Common myeloid progenitor, CD34-positive (primary cell): ENCODE data around the gene HEBP2.

Experiments
- CTCF ChIA-PET: fragments of 350-600 bp; sonication (Branson Sonifier 250); formaldehyde crosslinking; loops from one replicate; lab custom pipeline; 2021; ENCODE audit warnings: antibody characterized with exemption; lab: Charles Lee
- POLR2A ChIA-PET: fragments of 350-600 bp; sonication (Branson Sonifier 250); formaldehyde crosslinking; loops from one replicate; lab custom pipeline; 2021; ENCODE audit warnings: antibody characterized with exemption; lab: Charles Lee
- DNase-seq, 3 donors: peaks; one replicate each; pipeline versions ENCODE4 v3.0.0 to v3.0.0-alpha.2; 2013
- H3K27ac ChIP-seq, 2 experiments: 1 replicate in 1 of 2; 2 replicates in 1 of 2; pipeline ENCODE4 v1.7.0; 2013; ENCODE audit warnings: inconsistent platforms in 2 of 2, low read length in 2 of 2, mild to moderate bottlenecking in 2 of 2, low read depth in 1 of 2, moderate library complexity in 1 of 2; ENCODE audit not compliant: severe bottlenecking in 2 of 2, insufficient read depth in 1 of 2, poor library complexity in 1 of 2
- H3K27me3 ChIP-seq, 5 experiments: replicated peaks in 2 of 5; 1 replicate in 3 of 5; 2 replicates in 2 of 5; pipeline versions ENCODE4 v1.6.1 to v1.7.0; 2013; ENCODE audit warnings: low read length in 4 of 5, mild to moderate bottlenecking in 2 of 5, moderate library complexity in 2 of 5, inconsistent platforms in 1 of 5; ENCODE audit not compliant: insufficient read depth in 5 of 5, control insufficient read depth in 4 of 5
- H3K36me3 ChIP-seq, 4 experiments: 1 replicate in 2 of 4; 2 replicates in 2 of 4; pipeline versions ENCODE4 v1.6.1 to v1.7.0; 2013; ENCODE audit warnings: low read length in 3 of 4, control low read depth in 1 of 4, mild to moderate bottlenecking in 1 of 4; ENCODE audit not compliant: control insufficient read depth in 4 of 4, insufficient read depth in 4 of 4
- H3K4me1 ChIP-seq, 4 experiments: 1 replicate in 3 of 4; 2 replicates in 1 of 4; pipeline versions ENCODE4 v1.6.1 to v1.7.1; 2013; ENCODE audit warnings: low read length in 3 of 4, mild to moderate bottlenecking in 3 of 4, control low read depth in 1 of 4, inconsistent platforms in 1 of 4, moderate library complexity in 1 of 4; ENCODE audit not compliant: control insufficient read depth in 4 of 4, insufficient read depth in 4 of 4; ENCODE audit errors: control extremely low read depth in 1 of 4
- H3K4me3 ChIP-seq, 7 experiments: 1 replicate in 4 of 7; 2 replicates in 3 of 7; pipeline versions ENCODE4 v1.5.1 to v1.7.0; 2013; ENCODE audit warnings: mild to moderate bottlenecking in 7 of 7, low read length in 6 of 7, moderate library complexity in 6 of 7, inconsistent platforms in 2 of 7, low read depth in 2 of 7, control low read depth in 1 of 7; ENCODE audit not compliant: insufficient read depth in 4 of 7, control insufficient read depth in 1 of 7; ENCODE audit errors: extremely low read depth in 1 of 7
- H3K9me3 ChIP-seq, 5 experiments: 1 replicate in 4 of 5; 2 replicates in 1 of 5; pipeline versions ENCODE4 v1.6.1 to v1.7.1; 2013; ENCODE audit warnings: low read length in 4 of 5, mild to moderate bottlenecking in 2 of 5, inconsistent platforms in 1 of 5, low read depth in 1 of 5, moderate library complexity in 1 of 5; ENCODE audit not compliant: control insufficient read depth in 4 of 5, insufficient read depth in 2 of 5; ENCODE audit errors: control extremely low read depth in 1 of 5
- WGBS: methylation state at CpG from one replicate; pipeline ENCODE4 v1.1.5; 2013; ENCODE audit not compliant: insufficient coverage; 5-methylcytosine and 5-hydroxymethylcytosine counted together

The HEBP2 gene

DNA sequence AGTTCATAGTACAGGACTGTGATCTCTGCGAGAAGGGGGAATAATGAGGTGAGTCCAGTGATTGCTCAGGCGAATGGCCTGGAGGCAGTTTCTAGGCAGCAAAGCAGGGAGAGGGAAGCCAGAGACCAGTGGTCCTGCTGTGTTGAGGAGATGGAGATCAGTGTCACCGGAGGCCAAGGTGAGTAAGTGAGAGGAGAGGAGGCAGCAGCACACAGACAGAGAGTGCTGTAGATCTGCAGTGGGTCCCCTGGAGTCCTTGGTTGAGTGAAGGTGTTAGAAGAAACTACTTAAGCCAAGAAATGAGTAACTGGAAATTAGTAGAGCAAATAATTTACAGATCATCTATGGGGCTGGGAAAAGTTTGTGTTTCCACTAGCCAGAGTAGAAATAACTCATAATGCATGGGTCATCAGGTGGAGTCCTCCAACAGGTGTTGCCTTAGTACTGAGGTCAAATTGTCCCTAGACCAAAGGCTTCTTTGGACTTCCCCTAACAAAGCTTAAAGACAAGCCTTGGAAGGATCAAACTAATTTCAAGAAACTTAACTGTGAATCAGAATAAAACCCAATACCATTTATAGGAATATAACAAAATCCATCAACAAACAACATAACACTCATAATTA lies 13.6 kb downstream of the HEBP2 start:
- peaks cover 0 to 11% (median 2%) of the 10 kb centered on the region in 5 experiments for H3K9me3 ChIP-seq
- H3K36me3 ChIP-seq, result peaks cover 12 to 56% (median 35%) of the 10 kb centered on the region in 4 experiments
- ChIA-PET CTCF (interaction anchor here (5.3 kb wide), 1 partner anchor 13 kb away, joined by 26 read pairs; the partner anchor contains the start of gene HEBP2), POLR2A (no interaction called here)
- no peak overlapping the region for H3K4me3 ChIP-seq
- H3K4me1 ChIP-seq, result peaks cover 0 to 2% (median under 1%) of the 10 kb centered on the region in 4 experiments
- no peak overlapping the region for H3K27ac ChIP-seq
- no peak for DNase-seq
- 97% methylated on average over 3 of the region's 3 CpGs for WGBS
- no peaks in the 10 kb centered on the region for H3K27me3 ChIP-seq

DNA sequence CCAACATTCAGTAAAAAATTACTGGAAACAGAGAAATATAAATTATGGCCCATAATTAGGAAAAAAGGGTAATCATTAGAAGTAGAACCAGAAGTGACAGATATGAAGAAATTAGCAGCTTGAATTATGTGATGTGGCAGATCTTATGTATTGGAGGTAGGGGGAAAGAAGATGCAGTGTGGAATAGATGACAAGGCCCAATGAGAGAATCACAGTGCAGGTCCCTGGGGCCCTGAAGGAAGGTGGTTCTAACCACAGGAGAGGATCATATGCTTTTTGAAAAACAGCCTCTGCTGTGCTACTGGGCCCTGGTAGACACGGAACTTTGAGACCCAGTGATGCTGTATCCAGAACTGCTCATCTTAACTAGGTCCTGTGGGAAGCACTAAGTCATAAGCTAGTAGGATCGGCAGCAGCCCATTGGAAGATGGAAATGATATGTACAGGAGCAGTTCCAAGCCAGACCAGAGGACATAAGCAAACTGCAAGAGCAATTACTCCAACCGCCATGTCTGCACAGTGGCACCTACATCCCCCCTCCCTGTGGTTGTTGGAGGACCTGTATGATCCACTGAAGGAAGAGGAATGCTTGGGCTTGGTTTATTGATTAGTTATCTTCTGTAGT lies 14.2 kb downstream of the HEBP2 start:
- H3K36me3 ChIP-seq, result peaks cover 12 to 50% (median 30%) of the 10 kb centered on the region in 4 experiments
- peaks cover 2 to 8% (median 3%) of the 10 kb centered on the region in 4 experiments for H3K4me1 ChIP-seq
- no peak for DNase-seq
- WGBS, result 100% methylated on average over 2 of the region's 3 CpGs
- H3K27me3 ChIP-seq, result no peaks in the 10 kb centered on the region
- CTCF ChIA-PET, result interaction anchor here (5.3 kb wide), 1 partner anchor 14 kb away, joined by 26 read pairs; the partner anchor contains the start of gene HEBP2
- H3K9me3 ChIP-seq, result peaks cover 0 to 11% (median 2%) of the 10 kb centered on the region in 5 experiments
- POLR2A ChIA-PET, result no interaction called here
- H3K4me3 ChIP-seq, result no peak overlapping the region
- no peak overlapping the region for H3K27ac ChIP-seq

- Histone ChIP-seq H3K9me3 (peaks cover 0 to 11% (median 2%) of the 10 kb centered on the region in 5 experiments), H3K27ac (no peak overlapping the region), H3K4me1 (peaks cover 2 to 11% (median 5%) of the 10 kb centered on the region in 4 experiments), H3K4me3 (no peak overlapping the region), H3K27me3 (no peaks in the 10 kb centered on the region), H3K36me3 (peaks cover 2 to 35% (median 23%) of the 10 kb centered on the region in 4 experiments)
- 100% methylated on average over 3 of the region's 3 CpGs for WGBS
- ChIA-PET CTCF (interaction anchor here (0.6 to 1.3 kb wide), 2 partner anchors 17 to 56 kb away, joined by 3 to 4 read pairs; no protein-coding TSS in a partner anchor), POLR2A (interaction anchor here (0.6 kb wide), 1 partner anchor 27 kb away, joined by 3 read pairs; no protein-coding TSS in a partner anchor)
- DNase-seq, result no peak
These were observed 15.7 kb downstream of the HEBP2 start for GRCh38 chr6:138419766-138420165.

DNA sequence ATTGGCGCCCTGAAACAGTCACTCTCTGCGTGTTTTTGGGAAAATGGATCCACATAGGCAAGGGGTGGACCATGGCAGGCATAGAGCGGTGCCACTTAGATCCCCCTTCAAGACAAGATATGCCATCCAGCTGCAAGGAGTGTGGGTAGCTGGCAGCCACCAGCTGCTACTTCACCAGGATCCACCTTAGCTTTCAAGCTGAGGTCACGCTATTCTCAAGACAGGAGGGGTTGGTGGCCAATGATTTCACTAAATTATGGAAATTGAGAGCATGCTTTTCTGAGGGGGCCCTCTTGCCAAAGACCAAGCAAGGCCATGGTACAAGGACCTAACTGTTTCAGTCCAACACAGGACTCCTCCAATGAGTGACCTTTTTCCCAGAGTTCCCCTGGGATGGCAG lies 16.3 kb downstream of the HEBP2 start:
- POLR2A ChIA-PET, result interaction anchor here (0.6 kb wide), 1 partner anchor 27 kb away, joined by 3 read pairs; no protein-coding TSS in a partner anchor
- WGBS, result 94% methylated on average over 4 of the region's 4 CpGs
- CTCF ChIA-PET, result interaction anchor here (0.6 to 1.3 kb wide), 2 partner anchors 18 to 56 kb away, joined by 3 to 4 read pairs; no protein-coding TSS in a partner anchor
- peaks cover 2 to 31% (median 23%) of the 10 kb centered on the region in 4 experiments for H3K36me3 ChIP-seq
- no peak overlapping the region for H3K27ac ChIP-seq
- H3K9me3 ChIP-seq, result peaks cover 0 to 11% (median 2%) of the 10 kb centered on the region in 5 experiments
- H3K4me1 ChIP-seq, result peaks cover 2 to 11% (median 5%) of the 10 kb centered on the region in 4 experiments
- no peak for DNase-seq
- H3K4me3 ChIP-seq, result no peak overlapping the region
- no peaks in the 10 kb centered on the region for H3K27me3 ChIP-seq

GRCh38 chr6:138421089-138421488 lies 17.1 kb downstream of the HEBP2 start:
- WGBS, result no CpG with 5 or more reads among the region's 6 CpGs
- peaks cover 2 to 11% (median 5%) of the 10 kb centered on the region in 4 experiments for H3K4me1 ChIP-seq
- peaks cover 2 to 31% (median 20%) of the 10 kb centered on the region in 4 experiments for H3K36me3 ChIP-seq
- no peaks in the 10 kb centered on the region for H3K27me3 ChIP-seq
- ChIA-PET POLR2A (no interaction called here), CTCF (interaction anchor here (1.0 to 1.3 kb wide), 2 partner anchors 15 to 18 kb away, joined by 3 to 4 read pairs; no protein-coding TSS in a partner anchor)
- H3K9me3 ChIP-seq, result peaks cover 0 to 11% (median 2%) of the 10 kb centered on the region in 5 experiments
- no peak for DNase-seq
- no peak overlapping the region for H3K27ac ChIP-seq
- no peak overlapping the region for H3K4me3 ChIP-seq

- no peaks in the 10 kb centered on the region for H3K27me3 ChIP-seq
- no peak overlapping the region for H3K27ac ChIP-seq
- H3K9me3 ChIP-seq, result peaks cover 0 to 11% (median 2%) of the 10 kb centered on the region in 5 experiments
- ChIA-PET CTCF (interaction anchor here (1.0 to 1.9 kb wide), 3 partner anchors 16 to 166 kb away, joined by 3 to 6 read pairs (median 5); no protein-coding TSS in a partner anchor), POLR2A (no interaction called here)
- peaks cover 2 to 28% (median 19%) of the 10 kb centered on the region in 4 experiments for H3K36me3 ChIP-seq
- DNase-seq, result no peak
- peaks cover 2 to 11% (median 5%) of the 10 kb centered on the region in 4 experiments for H3K4me1 ChIP-seq
- no peak overlapping the region for H3K4me3 ChIP-seq
- WGBS, result 98% methylated on average over 10 of the region's 10 CpGs
These were observed 17.6 kb downstream of the HEBP2 start for GRCh38 chr6:138421608-138422007.
